H1 (cell line): ENCODE measurements around the gene RUVBL1. TPM values are rescaled to one million over a fixed set of nuclear protein-coding genes. Genes with fewer than 3 reads are reported as not detected.

Source experiments
- ASH2L ChIP-seq: fragments of 200-600, 300-600 bp; sonication (generic); IDR thresholded peaks from one replicate; pipeline ENCODE4 v1.7.1; 2017; ENCODE audit warnings: low read length
- CTCF ChIP-seq, 3 experiments: IDR thresholded peaks; 1 replicate in 2 of 3; 2 replicates in 1 of 3; pipeline versions ENCODE4 v1.5.1 to v1.6.1; 2011; ENCODE audit warnings: low read length in 3 of 3, mild to moderate bottlenecking in 3 of 3, inconsistent platforms in 2 of 3, low read depth in 1 of 3, moderate library complexity in 1 of 3; ENCODE audit not compliant: insufficient read depth in 1 of 3; ENCODE audit errors: control extremely low read depth in 1 of 3
- E2F6 ChIP-seq: IDR thresholded peaks from 2 replicates; pipeline ENCODE4 v1.6.1; 2012; ENCODE audit warnings: inconsistent platforms
- FOSL1 ChIP-seq: IDR thresholded peaks from 2 replicates; pipeline ENCODE4 v1.6.1; 2011; ENCODE audit warnings: mild to moderate bottlenecking, low read depth, low read length, moderate library complexity; ENCODE audit not compliant: insufficient read depth
- SAP30 ChIP-seq: fragments of 300-600 bp; sonication (generic); IDR thresholded peaks from 2 replicates; pipeline ENCODE4 v1.7.1; 2012; ENCODE audit warnings: low read length, moderate library complexity, mild to moderate bottlenecking, inconsistent platforms; ENCODE audit not compliant: insufficient read depth, insufficient replicate concordance
- TAF7 ChIP-seq: optimal IDR thresholded peaks from 2 replicates; pipeline ENCODE3; 2011; ENCODE audit warnings: low read depth, mild to moderate bottlenecking, inconsistent platforms, low read length, moderate library complexity, borderline replicate concordance
- ZNF274 ChIP-seq: IDR thresholded peaks from 2 replicates; pipeline ENCODE4 v1.7.0; 2012; ENCODE audit warnings: low read length, borderline replicate concordance; ENCODE audit errors: extremely low read depth
- polyA plus RNA-seq, 7 experiments: library from polyadenylated mRNA; depleted of rRNA in 3 of 7; stranded (reverse) in 5 of 7; unstranded in 2 of 7; fragments of >200 nt in 5 of 7; fragments of 200-250 nt in 2 of 7; gene quantifications; 1 replicate in 5 of 7; 2 replicates in 1 of 7; 4 replicates in 1 of 7; pipeline versions ENCODE4 v1.2.1 to v1.2.3, GENCODE V29; 2011 to 2013; ENCODE audit warnings: missing spikeins in 2 of 7, mixed read lengths in 2 of 7
- total RNA-seq: library from RNA; stranded (reverse); fragmentation: NEBNext Ultra II Directional; extraction: Animal tissue kit (Norgen Biotek cat#: 25700); gene quantifications from 2 replicates; pipeline ENCODE4 v1.2.1, GENCODE V29; 2021

Gene RUVBL1
- total and polyA plus RNA-seq, 2 of the 8 experiments (the other 6 are each of a cell fraction or from before 2014, with no cell fraction given): 112 to 135 TPM

GRCh38 chr3:128168836-128169235 lies 45.2 kb upstream of the RUVBL1 start (continued):
- TF ChIP-seq CTCF (IDR thresholded peaks at IDR 0.05; ENCODE audit: control extremely low read depth in 1 of 3, insufficient read depth in 1 of 3, low read depth in 1 of 3, low read length in 3 of 3) (no peak), TAF7 (no peak), ZNF274 (no peak), FOSL1 (no peak), SAP30 (no peak), E2F6 (no peak), ASH2L (no peak)
